ENCODE data around the gene HLA-C. TPM values are rescaled to one million over a fixed set of nuclear protein-coding genes. Genes with fewer than 3 reads are reported as not detected.

HLA-C gene
- total and polyA plus RNA-seq, 2 donors (not counting 3 experiments of a cell fraction or from before 2014, with no cell fraction given), result 109 to 287 TPM

DNA sequence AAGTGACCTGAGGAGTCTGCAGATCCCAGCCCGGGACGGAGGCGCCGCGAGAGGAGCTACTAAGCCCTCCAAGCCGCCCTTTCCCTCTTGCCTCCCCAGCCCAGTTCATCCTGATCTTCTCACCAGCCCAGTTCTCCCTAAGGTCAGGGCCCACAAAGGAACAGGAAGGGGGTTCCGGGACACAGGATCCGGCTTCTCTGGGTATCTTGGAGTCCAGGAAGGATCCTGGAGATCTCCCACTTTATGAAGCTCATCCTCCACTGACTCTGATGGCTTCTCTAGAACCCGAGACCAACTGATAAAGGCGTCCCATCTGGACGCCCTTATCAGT is 36.9 kb upstream of the HLA-C start:
- TF ChIP-seq GATA2 (IDR thresholded peaks at IDR 0.05; ENCODE audit: insufficient read depth, insufficient read length, low read depth, low read length) (no peak), JUN (IDR thresholded peaks at IDR 0.05; ENCODE audit: borderline replicate concordance, insufficient read depth, insufficient read length, low read depth) (no peak), EZH2 (IDR thresholded peaks at IDR 0.05; ENCODE audit: borderline replicate concordance, low read depth, low read length, severe bottlenecking) (no peak), MYC (IDR thresholded peaks at IDR 0.05; ENCODE audit: low read depth, low read length) (no peak), FOS (IDR thresholded peaks at IDR 0.05; ENCODE audit: borderline replicate concordance, insufficient read depth, low read length) (no peak), POLR2AphosphoS5 (IDR thresholded peaks at IDR 0.05; ENCODE audit: insufficient read depth, low read depth, low read length) (no peak), POLR2A (IDR thresholded peaks at IDR 0.05; ENCODE audit: low read depth, low read length) (no peak)
- TF ChIP-seq, protein P1, sequence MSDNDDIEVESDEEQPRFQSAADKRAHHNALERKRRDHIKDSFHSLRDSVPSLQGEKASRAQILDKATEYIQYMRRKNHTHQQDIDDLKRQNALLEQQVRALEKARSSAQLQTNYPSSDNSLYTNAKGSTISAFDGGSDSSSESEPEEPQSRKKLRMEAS (IDR thresholded peaks at IDR 0.05; ENCODE audit: insufficient read depth, insufficient read length), result no peak
- TF ChIP-seq, protein P2, sequence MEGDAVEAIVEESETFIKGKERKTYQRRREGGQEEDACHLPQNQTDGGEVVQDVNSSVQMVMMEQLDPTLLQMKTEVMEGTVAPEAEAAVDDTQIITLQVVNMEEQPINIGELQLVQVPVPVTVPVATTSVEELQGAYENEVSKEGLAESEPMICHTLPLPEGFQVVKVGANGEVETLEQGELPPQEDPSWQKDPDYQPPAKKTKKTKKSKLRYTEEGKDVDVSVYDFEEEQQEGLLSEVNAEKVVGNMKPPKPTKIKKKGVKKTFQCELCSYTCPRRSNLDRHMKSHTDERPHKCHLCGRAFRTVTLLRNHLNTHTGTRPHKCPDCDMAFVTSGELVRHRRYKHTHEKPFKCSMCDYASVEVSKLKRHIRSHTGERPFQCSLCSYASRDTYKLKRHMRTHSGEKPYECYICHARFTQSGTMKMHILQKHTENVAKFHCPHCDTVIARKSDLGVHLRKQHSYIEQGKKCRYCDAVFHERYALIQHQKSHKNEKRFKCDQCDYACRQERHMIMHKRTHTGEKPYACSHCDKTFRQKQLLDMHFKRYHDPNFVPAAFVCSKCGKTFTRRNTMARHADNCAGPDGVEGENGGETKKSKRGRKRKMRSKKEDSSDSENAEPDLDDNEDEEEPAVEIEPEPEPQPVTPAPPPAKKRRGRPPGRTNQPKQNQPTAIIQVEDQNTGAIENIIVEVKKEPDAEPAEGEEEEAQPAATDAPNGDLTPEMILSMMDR (IDR thresholded peaks at IDR 0.05; ENCODE audit: extremely low read depth in 1 of 2, insufficient read depth in 1 of 2, low read depth in 1 of 2, low read length in 2 of 2), result no peak
- Histone ChIP-seq H3K9me1 (replicated peaks; ENCODE audit: control insufficient read depth, extremely low read depth, insufficient read depth, low read length) (no peaks in the 10 kb centered on the region), H3K9ac (replicated peaks; ENCODE audit: extremely low read depth, insufficient read depth, low read length) (no peak overlapping the region), H3K4me2 (ENCODE audit: insufficient read depth, low read length) (no peak overlapping the region), H3K27ac (ENCODE audit: insufficient read depth, low read depth, low read length) (no peak overlapping the region), H3K36me3 (ENCODE audit: control insufficient read depth in 2 of 2, extremely low read depth in 1 of 2, insufficient read depth in 2 of 2, low read length in 2 of 2) (no peaks in the 10 kb centered on the region), H2AFZ (ENCODE audit: low read depth, low read length) (no peak overlapping the region), H3K4me1 (ENCODE audit: control insufficient read depth, extremely low read depth, insufficient read depth, low read length) (no peaks in the 10 kb centered on the region), H3K4me3 (replicated peaks in 1 of 3; ENCODE audit: insufficient read depth in 1 of 3, low read depth in 1 of 3, low read length in 3 of 3) (no peak overlapping the region), H3K27me3 (ENCODE audit: control insufficient read depth in 2 of 2, insufficient read depth in 2 of 2, low read length in 2 of 2) (peaks cover 42 to 50% of the 10 kb centered on the region in 2 experiments), H4K20me1 (replicated peaks; ENCODE audit: control insufficient read depth, extremely low read depth, insufficient read depth, low read length) (no peaks in the 10 kb centered on the region), H3K79me2 (ENCODE audit: control insufficient read depth, insufficient read depth, low read length) (no peaks in the 10 kb centered on the region), H3K9me3 (replicated peaks; ENCODE audit: control insufficient read depth, insufficient read depth, low read length) (no peaks in the 10 kb centered on the region)
- no TSS peak for BruUV-seq (replicated peaks)
- ChIA-PET CTCF (interaction anchor here (0.7 to 3.2 kb wide), 4 partner anchors 10 to 58 kb away, joined by 3 to 11 read pairs (median 4); no protein-coding TSS in a partner anchor), POLR2A (no interaction called here)
- DNase-seq (ENCODE audit: low read depth, low spot score), result no peak
- dilution Hi-C loops (cut with MboI; ENCODE audit: extremely low pct_ligation_motif_present, low sequenced_read_pairs), result no loop called here
- FAIRE-seq, result no peak
- intact Hi-C loops (cut with micrococcal nuclease), result no loop called here

All from endothelial cell of umbilical vein (primary cell).